ENCODE results near the gene HMMR. TPM values are rescaled to one million over a fixed set of nuclear protein-coding genes. Genes with fewer than 3 reads are reported as not detected.
A peak's percentile ranks its signal among the peaks of the same experiment; 100 is the strongest.

The HMMR gene
- total and polyA plus RNA-seq, 9 of the 15 experiments (the other 6 are each of a cell fraction or from before 2014, with no cell fraction given), result 74.9 to 133 (median 90.8) TPM

DNA sequence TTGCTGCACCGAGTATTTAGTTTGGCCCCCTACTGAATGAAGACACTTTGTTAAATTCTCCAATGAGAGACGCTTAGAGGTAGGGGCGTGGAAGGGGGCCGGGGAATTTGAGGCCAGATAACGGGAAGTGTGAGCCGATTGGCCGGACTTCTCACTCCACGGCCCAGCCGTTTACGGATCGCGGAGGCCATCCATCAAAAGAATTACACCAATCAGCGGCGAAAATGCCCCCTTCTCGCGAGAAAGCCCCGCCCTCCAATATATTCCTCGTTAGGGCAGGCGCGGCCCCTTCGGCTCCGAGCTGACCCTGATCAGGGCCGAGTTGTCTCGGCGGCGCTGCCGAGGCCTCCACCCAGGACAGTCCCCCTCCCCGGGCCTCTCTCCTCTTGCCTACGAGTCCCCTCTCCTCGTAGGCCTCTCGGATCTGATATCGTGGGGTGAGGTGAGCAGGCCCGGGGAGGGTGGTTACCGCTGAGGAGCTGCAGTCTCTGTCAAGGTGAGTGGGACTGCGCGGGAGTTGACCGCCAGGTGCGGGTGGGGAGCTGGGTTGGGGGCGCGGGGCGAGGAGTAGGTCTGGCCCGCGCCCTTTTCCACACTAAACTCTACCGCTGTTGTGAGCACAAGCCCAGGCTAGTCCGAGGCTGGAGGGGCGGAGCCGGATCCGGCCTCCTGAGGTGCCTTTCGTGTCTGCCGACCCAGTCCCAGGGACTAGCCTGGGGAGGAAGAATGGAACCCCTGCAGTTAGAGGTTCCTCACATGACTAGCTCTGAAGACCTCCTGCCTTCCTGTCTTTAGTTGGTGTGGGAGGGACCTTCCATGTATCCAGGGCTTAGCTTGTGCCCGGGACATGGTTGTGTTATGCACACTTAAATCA lies 22.9 kb upstream of the HMMR start, which contains the start of gene CCNG1 (continued):
- TF ChIP-seq, protein P1, sequence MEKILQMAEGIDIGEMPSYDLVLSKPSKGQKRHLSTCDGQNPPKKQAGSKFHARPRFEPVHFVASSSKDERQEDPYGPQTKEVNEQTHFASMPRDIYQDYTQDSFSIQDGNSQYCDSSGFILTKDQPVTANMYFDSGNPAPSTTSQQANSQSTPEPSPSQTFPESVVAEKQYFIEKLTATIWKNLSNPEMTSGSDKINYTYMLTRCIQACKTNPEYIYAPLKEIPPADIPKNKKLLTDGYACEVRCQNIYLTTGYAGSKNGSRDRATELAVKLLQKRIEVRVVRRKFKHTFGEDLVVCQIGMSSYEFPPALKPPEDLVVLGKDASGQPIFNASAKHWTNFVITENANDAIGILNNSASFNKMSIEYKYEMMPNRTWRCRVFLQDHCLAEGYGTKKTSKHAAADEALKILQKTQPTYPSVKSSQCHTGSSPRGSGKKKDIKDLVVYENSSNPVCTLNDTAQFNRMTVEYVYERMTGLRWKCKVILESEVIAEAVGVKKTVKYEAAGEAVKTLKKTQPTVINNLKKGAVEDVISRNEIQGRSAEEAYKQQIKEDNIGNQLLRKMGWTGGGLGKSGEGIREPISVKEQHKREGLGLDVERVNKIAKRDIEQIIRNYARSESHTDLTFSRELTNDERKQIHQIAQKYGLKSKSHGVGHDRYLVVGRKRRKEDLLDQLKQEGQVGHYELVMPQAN (IDR thresholded peaks at IDR 0.05; ENCODE audit: borderline replicate concordance), result peak; percentile 79
- TF ChIP-seq ZNF165 (CRISPR knock-in tag; IDR thresholded peaks at IDR 0.05; ENCODE audit: borderline replicate concordance) (no peak), ELF1 (tag; IDR thresholded peaks at IDR 0.05) (peak; percentile 71), KAT7 (CRISPR knock-in tag; IDR thresholded peaks at IDR 0.05; ENCODE audit: borderline replicate concordance) (peak; percentile 72; the same call in 1 of the 2 replicates), THRAP3 (IDR thresholded peaks at IDR 0.05; ENCODE audit: borderline replicate concordance) (no peak), ZNF146 (CRISPR knock-in tag; IDR thresholded peaks at IDR 0.05; ENCODE audit: unreplicated experiment) (no peak), YY1 (IDR thresholded peaks at IDR 0.05; ENCODE audit: borderline replicate concordance in 1 of 3, control insufficient read depth in 1 of 3, extremely low read depth in 1 of 3, insufficient read depth in 3 of 3, insufficient read length in 1 of 3, insufficient replicate concordance in 2 of 3, low read depth in 1 of 3, low read length in 2 of 3) (peak in 2 of 3 experiments; percentile 5 to 44), TGIF2 (CRISPR knock-in tag; IDR thresholded peaks at IDR 0.05) (no peak), RNF2 (IDR thresholded peaks at IDR 0.05) (no peak), ZBTB8A (IDR thresholded peaks at IDR 0.05; ENCODE audit: partially characterized antibody) (no peak), MAFK (IDR thresholded peaks at IDR 0.05; ENCODE audit: low read length) (no peak), NBN (IDR thresholded peaks at IDR 0.05; ENCODE audit: low read depth) (no peak)
- TF ChIP-seq, protein P2, sequence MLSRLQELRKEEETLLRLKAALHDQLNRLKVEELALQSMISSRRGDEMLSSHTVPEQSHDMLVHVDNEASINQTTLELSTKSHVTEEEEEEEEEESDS (CRISPR knock-in tag; IDR thresholded peaks at IDR 0.05), result no peak
- TF ChIP-seq, protein P3, sequence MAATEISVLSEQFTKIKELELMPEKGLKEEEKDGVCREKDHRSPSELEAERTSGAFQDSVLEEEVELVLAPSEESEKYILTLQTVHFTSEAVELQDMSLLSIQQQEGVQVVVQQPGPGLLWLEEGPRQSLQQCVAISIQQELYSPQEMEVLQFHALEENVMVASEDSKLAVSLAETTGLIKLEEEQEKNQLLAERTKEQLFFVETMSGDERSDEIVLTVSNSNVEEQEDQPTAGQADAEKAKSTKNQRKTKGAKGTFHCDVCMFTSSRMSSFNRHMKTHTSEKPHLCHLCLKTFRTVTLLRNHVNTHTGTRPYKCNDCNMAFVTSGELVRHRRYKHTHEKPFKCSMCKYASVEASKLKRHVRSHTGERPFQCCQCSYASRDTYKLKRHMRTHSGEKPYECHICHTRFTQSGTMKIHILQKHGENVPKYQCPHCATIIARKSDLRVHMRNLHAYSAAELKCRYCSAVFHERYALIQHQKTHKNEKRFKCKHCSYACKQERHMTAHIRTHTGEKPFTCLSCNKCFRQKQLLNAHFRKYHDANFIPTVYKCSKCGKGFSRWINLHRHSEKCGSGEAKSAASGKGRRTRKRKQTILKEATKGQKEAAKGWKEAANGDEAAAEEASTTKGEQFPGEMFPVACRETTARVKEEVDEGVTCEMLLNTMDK (IDR thresholded peaks at IDR 0.05; ENCODE audit: borderline replicate concordance, insufficient read depth, low read depth, low read length, poor library complexity, severe bottlenecking), result no peak
- TF ChIP-seq, protein P4, sequence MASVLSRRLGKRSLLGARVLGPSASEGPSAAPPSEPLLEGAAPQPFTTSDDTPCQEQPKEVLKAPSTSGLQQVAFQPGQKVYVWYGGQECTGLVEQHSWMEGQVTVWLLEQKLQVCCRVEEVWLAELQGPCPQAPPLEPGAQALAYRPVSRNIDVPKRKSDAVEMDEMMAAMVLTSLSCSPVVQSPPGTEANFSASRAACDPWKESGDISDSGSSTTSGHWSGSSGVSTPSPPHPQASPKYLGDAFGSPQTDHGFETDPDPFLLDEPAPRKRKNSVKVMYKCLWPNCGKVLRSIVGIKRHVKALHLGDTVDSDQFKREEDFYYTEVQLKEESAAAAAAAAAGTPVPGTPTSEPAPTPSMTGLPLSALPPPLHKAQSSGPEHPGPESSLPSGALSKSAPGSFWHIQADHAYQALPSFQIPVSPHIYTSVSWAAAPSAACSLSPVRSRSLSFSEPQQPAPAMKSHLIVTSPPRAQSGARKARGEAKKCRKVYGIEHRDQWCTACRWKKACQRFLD (CRISPR knock-in tag; IDR thresholded peaks at IDR 0.05), result no peak
- TF ChIP-seq, protein P5, sequence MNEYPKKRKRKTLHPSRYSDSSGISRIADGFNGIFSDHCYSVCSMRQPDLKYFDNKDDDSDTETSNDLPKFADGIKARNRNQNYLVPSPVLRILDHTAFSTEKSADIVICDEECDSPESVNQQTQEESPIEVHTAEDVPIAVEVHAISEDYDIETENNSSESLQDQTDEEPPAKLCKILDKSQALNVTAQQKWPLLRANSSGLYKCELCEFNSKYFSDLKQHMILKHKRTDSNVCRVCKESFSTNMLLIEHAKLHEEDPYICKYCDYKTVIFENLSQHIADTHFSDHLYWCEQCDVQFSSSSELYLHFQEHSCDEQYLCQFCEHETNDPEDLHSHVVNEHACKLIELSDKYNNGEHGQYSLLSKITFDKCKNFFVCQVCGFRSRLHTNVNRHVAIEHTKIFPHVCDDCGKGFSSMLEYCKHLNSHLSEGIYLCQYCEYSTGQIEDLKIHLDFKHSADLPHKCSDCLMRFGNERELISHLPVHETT (CRISPR knock-in tag; conservative IDR thresholded peaks at IDR 0.05 in 1 of 2, IDR thresholded peaks at IDR 0.05 in 1 of 2), result no peak

All from K562 (cell line).